ENCODE measurements around the gene H2BK1.

DNA sequence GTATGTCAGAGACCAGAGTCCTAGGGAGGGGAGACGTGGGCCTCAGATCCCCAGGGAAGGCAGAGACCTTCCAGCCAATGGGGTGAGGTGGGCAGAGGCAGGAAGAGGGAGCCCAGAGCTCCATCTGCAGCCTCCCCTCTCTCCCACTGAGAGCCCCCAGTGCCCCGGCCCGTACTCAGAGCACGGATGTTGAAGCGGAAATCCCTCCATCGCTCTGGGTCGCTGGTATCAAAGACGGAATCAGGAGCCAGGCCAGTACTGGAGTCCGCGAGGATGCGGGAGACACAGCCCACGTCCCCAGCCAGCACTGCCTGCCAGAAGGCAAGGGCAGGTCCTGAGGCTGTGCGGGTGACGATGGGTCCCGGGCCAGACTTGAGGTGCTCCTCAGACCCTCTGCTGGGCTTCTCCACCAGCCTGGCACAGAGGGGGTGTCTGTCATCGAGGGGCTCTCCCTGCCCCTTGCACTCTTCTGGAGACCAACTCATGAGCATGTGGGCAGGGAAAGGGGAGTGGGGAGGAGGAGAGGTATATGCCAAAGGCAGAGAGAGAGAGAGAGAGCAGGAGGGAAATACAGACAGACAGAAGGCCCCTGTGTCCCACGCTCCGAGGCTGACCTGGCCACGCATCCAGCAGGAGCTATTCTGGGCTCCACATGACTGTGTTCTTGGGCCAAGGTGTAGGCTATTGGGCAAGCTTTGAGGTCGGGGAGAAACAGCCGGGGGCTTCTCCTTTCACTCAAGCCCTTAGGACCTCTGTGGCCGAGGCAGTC lies 23.5 kb downstream of the H2BK1 start, which contains the start of gene ASB10:
- no peak for TF ChIP-seq POLR2A (IDR thresholded peaks at IDR 0.05)
- TF ChIP-seq, protein P1, sequence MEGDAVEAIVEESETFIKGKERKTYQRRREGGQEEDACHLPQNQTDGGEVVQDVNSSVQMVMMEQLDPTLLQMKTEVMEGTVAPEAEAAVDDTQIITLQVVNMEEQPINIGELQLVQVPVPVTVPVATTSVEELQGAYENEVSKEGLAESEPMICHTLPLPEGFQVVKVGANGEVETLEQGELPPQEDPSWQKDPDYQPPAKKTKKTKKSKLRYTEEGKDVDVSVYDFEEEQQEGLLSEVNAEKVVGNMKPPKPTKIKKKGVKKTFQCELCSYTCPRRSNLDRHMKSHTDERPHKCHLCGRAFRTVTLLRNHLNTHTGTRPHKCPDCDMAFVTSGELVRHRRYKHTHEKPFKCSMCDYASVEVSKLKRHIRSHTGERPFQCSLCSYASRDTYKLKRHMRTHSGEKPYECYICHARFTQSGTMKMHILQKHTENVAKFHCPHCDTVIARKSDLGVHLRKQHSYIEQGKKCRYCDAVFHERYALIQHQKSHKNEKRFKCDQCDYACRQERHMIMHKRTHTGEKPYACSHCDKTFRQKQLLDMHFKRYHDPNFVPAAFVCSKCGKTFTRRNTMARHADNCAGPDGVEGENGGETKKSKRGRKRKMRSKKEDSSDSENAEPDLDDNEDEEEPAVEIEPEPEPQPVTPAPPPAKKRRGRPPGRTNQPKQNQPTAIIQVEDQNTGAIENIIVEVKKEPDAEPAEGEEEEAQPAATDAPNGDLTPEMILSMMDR (IDR thresholded peaks at IDR 0.05): no peak

Data from sigmoid colon (tissue), 3 donors.